SU-DHL-6 (cell line): ENCODE data around the gene TPBGL.

Experiments used
- CTCF ChIP-seq: fragments of 200-600 bp; sonication (generic); IDR thresholded peaks from one replicate; pipeline ENCODE4 v1.5.1; 2017; ENCODE audit warnings: antibody characterized with exemption, mild to moderate bottlenecking, low read length, moderate library complexity; ENCODE audit not compliant: insufficient read depth, poor library complexity, severe bottlenecking
- EZH2phosphoT487 ChIP-seq: fragments of 200-600 bp; sonication (generic), shearing (Covaris generic); conservative IDR thresholded peaks from 2 replicates; pipeline ENCODE4 v1.6.1; 2018; ENCODE audit warnings: mild to moderate bottlenecking, antibody characterized with exemption, low read length, moderate library complexity, mixed read lengths

- no peak for TF ChIP-seq CTCF
- no peak for TF ChIP-seq EZH2phosphoT487
These were observed 31.2 kb downstream of the TPBGL start for GRCh38 chr11:75271730-75272129.
